ENCODE measurements around the gene GLIS1.

DNA sequence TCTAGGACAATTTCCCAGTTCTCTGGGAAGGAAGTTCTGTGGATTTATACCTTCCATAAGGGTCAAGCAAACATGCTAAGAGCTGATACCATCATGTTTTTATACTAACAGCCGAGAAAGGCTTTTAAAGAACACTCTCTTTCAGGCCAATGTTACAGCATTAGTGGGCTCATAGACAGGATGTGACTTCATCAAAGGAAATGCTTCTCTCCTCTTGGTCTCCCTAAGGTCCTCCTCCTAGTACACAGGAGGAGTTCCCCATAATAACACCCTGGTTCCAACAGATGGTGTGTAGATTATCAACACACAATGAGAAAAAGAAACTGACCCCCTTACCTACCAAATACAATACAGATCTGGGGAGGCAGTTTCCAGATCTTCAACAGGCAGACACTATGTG is 26.7 kb upstream of the GLIS1 start:
- TF ChIP-seq, protein P1, sequence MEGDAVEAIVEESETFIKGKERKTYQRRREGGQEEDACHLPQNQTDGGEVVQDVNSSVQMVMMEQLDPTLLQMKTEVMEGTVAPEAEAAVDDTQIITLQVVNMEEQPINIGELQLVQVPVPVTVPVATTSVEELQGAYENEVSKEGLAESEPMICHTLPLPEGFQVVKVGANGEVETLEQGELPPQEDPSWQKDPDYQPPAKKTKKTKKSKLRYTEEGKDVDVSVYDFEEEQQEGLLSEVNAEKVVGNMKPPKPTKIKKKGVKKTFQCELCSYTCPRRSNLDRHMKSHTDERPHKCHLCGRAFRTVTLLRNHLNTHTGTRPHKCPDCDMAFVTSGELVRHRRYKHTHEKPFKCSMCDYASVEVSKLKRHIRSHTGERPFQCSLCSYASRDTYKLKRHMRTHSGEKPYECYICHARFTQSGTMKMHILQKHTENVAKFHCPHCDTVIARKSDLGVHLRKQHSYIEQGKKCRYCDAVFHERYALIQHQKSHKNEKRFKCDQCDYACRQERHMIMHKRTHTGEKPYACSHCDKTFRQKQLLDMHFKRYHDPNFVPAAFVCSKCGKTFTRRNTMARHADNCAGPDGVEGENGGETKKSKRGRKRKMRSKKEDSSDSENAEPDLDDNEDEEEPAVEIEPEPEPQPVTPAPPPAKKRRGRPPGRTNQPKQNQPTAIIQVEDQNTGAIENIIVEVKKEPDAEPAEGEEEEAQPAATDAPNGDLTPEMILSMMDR (IDR thresholded peaks at IDR 0.05): no peak
- TF ChIP-seq POLR2A (IDR thresholded peaks at IDR 0.05): no peak

Measured in vagina (tissue), 2 donors.